ENCODE measurements around the gene GOLPH3L. TPM values are rescaled to one million over a fixed set of nuclear protein-coding genes. Genes with fewer than 3 reads are reported as not detected.

GOLPH3L gene
- total RNA-seq, 1 donor from 2014 or later: 26.6 TPM

DNA sequence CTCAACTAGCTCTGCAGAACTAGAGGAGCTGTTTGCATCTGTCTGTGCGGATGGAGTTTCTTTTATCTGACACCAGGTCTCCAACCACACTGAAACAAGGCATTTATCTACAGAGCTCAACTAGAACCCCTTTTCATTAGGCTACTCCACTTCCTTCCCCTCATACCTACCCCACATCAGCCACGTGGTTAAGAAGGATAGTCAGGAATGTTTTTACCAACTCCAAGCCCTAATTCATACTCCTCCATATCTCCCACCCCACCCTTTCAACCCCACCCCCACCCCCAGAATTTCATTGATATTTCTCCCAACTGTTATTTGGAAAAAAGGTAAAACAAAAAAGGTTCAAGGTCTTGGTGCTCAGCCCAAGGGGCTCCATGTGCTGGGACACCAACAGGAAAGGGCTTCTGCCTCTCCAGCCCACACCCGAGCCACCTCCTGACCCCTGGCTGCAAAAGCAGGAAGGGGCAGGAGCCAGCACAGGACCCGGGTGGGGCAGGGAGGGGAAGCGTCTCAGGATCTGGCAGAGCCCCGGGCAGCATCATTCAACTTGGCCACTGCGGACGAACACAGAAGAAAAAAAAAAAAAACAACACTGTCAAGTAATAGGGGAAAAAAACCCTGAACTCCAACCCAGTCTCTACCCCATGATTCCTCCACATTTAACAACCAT, 74.5 kb downstream of the GOLPH3L start:
- Mint-ChIP-seq H3K27ac (peak overlapping the region; percentile 62), H3K4me3 (no peak overlapping the region), H3K36me3 (peaks cover 42% of the 10 kb centered on the region), H3K9me3 (no peaks in the 10 kb centered on the region), H3K27me3 (ENCODE audit: low read depth) (no peaks in the 10 kb centered on the region), H3K4me1 (peaks cover 27% of the 10 kb centered on the region)
- TF ChIP-seq, protein P1, sequence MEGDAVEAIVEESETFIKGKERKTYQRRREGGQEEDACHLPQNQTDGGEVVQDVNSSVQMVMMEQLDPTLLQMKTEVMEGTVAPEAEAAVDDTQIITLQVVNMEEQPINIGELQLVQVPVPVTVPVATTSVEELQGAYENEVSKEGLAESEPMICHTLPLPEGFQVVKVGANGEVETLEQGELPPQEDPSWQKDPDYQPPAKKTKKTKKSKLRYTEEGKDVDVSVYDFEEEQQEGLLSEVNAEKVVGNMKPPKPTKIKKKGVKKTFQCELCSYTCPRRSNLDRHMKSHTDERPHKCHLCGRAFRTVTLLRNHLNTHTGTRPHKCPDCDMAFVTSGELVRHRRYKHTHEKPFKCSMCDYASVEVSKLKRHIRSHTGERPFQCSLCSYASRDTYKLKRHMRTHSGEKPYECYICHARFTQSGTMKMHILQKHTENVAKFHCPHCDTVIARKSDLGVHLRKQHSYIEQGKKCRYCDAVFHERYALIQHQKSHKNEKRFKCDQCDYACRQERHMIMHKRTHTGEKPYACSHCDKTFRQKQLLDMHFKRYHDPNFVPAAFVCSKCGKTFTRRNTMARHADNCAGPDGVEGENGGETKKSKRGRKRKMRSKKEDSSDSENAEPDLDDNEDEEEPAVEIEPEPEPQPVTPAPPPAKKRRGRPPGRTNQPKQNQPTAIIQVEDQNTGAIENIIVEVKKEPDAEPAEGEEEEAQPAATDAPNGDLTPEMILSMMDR (IDR thresholded peaks at IDR 0.05; ENCODE audit: unreplicated experiment): no peak
- DNase-seq (ENCODE audit: low spot score in 2 of 2, unreplicated experiment in 2 of 2): no peak

DNA sequence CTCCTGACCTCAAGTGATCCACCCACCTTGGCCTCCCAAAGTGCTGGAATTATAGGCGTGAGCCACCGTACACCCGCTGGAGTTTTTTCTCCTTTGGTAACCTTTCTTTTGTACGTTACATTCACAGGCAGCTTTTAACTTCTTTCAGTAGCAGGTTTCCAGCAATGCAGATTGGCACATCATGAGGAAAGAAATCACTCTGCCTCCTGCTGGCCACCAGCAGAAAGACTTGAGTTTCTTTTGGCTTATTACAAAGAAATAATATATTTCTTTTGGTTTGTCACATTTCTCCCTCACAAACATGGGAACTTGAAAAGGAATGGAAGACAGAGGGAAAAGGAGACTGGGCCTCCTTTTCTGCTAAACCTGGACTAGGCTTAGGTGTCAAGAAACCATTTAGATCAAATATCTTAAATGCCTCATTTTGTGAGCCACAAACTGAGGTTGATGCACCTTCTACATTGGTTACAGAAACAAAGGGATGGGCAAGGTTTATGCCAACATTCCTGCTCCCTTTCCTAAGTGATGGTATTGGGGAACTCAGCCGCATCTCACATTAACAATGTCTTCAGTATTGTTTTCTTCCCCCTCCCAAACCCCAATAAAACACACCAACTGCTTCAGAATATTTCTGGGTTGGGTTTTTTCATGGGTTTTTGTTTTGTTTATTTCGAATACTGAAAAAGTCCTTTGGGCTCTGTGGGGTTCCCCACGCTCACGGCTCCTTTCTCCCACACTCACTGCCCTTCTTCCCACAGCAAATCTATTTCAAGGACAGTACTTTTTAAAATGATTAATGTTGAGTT, 75.3 kb downstream of the GOLPH3L start:
- DNase-seq (ENCODE audit: low spot score in 2 of 2, unreplicated experiment in 2 of 2): no peak
- Mint-ChIP-seq H3K27me3 (ENCODE audit: low read depth) (no peaks in the 10 kb centered on the region), H3K9me3 (no peaks in the 10 kb centered on the region), H3K36me3 (peaks cover 39% of the 10 kb centered on the region), H3K4me1 (peaks cover 27% of the 10 kb centered on the region), H3K4me3 (no peak overlapping the region), H3K27ac (peak overlapping the region; percentile 44)
- TF ChIP-seq, protein P1 (IDR thresholded peaks at IDR 0.05; ENCODE audit: unreplicated experiment): peak; percentile 79

DNA sequence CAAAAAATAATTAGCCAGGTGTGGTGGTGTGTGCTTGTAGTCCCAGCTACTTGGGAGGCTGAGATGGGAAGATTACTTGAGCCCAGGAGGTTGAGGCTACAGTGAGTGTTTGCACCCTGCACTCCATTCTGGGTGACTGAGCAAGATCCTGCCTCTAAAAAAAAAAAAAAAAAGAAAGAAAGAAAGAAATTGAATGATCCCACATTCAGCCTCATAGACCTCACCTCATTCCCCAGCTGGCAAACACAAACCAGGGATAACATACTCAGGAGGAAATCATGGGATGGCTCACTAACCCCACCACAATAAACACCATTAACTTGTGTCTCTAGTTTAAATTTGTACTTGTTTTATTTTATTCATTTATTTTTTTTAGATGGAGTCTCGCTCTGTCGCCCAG, 76.0 kb downstream of the GOLPH3L start:
- Mint-ChIP-seq H3K4me1 (peaks cover 27% of the 10 kb centered on the region), H3K27ac (no peak overlapping the region), H3K4me3 (no peak overlapping the region), H3K36me3 (peaks cover 42% of the 10 kb centered on the region), H3K9me3 (no peaks in the 10 kb centered on the region), H3K27me3 (ENCODE audit: low read depth) (no peaks in the 10 kb centered on the region)
- no peak for DNase-seq (ENCODE audit: low spot score in 2 of 2, unreplicated experiment in 2 of 2)
- TF ChIP-seq, protein P1 (IDR thresholded peaks at IDR 0.05; ENCODE audit: unreplicated experiment): no peak

DNA sequence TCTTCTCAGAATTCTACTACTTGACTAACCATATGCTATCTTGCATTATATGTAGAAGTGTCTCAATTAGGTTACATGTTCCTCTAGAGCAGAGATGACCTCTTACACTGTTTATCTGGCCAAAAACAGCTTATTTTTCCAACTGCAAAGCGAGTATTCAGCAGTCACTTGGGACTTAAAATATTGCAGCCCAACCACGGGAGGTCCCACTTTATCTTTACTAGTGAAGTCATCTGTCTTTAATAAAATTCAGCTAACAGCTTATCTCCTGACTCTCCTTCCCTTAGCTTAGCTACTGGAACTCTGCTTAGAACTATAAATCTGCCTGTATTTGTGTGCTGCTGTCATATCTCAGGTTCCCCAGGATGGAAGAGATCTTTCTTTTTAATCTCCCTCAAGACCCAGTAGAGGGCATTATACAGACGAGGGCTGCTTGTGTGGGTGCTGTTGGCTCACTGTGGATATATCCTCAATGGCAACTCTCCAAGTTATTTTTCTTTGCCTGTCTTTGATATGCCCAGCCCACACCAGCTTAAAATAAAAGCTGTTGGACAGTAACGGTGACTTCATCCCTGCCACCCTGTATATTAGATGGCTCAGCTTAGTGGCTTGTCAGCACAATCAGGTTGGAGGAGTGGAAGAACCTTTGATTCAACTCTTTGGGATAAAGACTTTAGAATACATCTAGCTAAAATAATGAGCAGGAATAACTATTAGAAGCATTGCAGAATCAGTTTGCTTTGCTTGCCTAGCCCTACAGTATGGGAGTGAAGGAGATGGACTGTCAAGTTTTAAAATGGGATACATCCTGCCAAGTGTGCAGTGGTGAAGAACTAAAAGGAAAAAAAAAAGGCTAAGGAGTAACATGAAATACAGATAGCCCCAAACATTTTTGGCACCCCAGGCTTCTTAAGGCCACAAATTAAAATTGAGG, 77.1 kb downstream of the GOLPH3L start:
- Mint-ChIP-seq H3K4me3 (no peak overlapping the region), H3K27ac (peak overlapping the region; percentile 65), H3K9me3 (no peaks in the 10 kb centered on the region), H3K4me1 (peaks cover 27% of the 10 kb centered on the region), H3K27me3 (ENCODE audit: low read depth) (no peaks in the 10 kb centered on the region), H3K36me3 (peaks cover 43% of the 10 kb centered on the region)
- TF ChIP-seq, protein P1 (IDR thresholded peaks at IDR 0.05; ENCODE audit: unreplicated experiment): no peak
- no peak for DNase-seq (ENCODE audit: low spot score in 2 of 2, unreplicated experiment in 2 of 2)

DNA sequence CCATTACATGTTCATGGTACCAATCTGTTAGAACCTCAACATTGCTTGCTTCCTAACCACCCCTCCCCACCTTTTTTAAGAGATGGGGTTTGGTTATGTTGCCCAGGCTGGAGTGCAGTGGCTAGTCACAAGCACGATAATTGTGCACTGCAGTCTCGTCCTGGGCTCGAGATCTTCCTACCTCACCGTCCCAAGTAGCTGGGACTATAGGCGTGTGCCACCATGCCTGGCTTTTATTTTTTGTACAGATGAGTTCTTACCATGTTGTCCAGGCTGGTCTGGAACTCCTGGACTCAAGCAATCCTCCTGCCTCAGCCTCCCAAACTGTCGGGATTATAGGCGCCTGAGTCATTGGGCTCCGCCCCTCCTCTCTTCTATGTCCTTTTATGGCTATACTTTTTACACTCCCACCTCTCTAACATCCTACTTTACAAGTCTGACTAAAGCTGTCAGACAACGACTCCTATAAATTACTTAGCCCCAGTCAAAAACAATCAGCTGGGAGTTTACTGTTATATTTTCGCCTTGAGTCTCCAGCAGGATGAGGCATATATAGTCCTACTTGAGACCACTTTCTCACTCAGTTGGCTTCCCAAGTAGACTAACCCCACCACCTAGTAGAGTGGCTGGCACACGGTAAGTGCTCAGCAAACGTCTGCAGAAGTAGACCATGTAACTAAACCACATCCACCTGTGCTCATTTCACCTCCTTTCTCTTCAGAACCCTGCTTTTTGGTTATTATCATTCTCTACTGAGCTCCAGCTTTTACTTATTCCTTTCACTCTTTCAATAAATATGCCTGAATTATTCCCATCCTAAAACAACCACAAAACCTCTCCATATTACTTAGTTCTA, 81.4 kb downstream of the GOLPH3L start:
- Mint-ChIP-seq H3K4me1 (peaks cover 19% of the 10 kb centered on the region), H3K27ac (no peak overlapping the region), H3K9me3 (no peaks in the 10 kb centered on the region), H3K27me3 (ENCODE audit: low read depth) (no peaks in the 10 kb centered on the region), H3K4me3 (no peak overlapping the region), H3K36me3 (peaks cover 35% of the 10 kb centered on the region)
- TF ChIP-seq, protein P1 (IDR thresholded peaks at IDR 0.05; ENCODE audit: unreplicated experiment): no peak
- DNase-seq (ENCODE audit: low spot score in 2 of 2, unreplicated experiment in 2 of 2): no peak

Measured in mesothelial cell of epicardium (in vitro differentiated cells).